GM06990 (cell line): ENCODE results near the gene ASF1B.

Experiments used
- DNase-seq: peaks from one replicate; pipeline ENCODE4 v3.0.0-alpha.2; 2011; ENCODE audit not compliant: insufficient read length; ENCODE audit errors: extremely low read depth
- H3K27me3 ChIP-seq: replicated peaks from 2 replicates; pipeline ENCODE4 v1.6.0; 2011; ENCODE audit warnings: low read length; ENCODE audit not compliant: control insufficient read depth, insufficient read depth
- H3K36me3 ChIP-seq: 2 replicates; pipeline ENCODE4 v1.5.1; 2011; ENCODE audit warnings: low read length; ENCODE audit not compliant: control insufficient read depth, insufficient read depth
- H3K4me3 ChIP-seq: replicated peaks from 2 replicates; pipeline ENCODE4 v1.5.1; 2011; ENCODE audit warnings: low read depth, mild to moderate bottlenecking, control low read depth, low read length
- TF ChIP-seq, protein P1 (sequence below): IDR thresholded peaks from 2 replicates; pipeline ENCODE4 v1.5.1; 2011; ENCODE audit warnings: low read length, control low read depth, mild to moderate bottlenecking, inconsistent platforms; ENCODE audit not compliant: insufficient read depth, poor library complexity, severe bottlenecking

The ASF1B gene

DNA sequence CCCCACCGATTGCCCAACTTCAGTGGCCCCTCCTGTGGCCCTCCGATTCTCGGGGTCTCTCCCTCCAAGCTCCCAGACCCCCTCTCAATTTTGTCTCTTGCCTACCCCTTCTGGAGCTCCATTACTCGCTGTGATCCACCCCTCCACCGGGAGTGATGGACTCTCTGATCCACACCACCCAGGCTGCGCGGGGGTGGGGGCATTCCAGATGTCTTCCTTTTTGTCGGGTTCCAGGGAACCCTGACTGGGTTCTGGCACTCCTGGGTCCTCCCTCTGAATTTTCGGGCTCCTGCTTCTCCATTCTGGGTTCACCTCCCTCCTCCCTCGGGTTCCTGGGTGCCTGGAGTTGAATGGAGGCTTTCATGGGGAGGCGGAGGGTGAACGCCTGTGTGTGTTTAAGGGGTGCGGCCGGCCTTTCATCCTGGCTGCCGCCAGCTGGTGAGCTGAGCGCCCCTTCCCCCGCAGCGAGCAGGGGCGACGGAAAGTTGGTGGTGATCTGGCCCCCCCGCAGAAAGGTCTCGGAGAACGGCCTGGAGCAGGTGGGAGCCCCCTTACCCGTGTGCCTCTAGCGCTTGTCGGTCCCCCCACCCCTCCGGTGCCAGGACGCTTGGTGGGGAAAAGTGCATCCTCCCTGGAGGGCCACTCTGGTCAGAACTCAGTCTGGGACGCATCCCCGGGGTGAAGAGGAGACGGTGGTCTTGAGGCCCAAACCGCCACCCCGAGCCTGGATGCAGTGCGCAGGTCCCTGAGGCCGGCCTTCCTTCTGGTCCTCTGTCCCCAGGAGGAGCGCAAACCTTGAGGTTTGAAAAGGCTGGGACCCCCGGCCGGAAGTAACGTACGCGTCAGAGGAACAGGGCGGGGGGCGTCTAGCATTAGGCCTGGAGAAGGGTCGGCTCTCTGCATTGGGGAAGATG is 62.2 kb downstream of the ASF1B start:
- DNase-seq: no peak
- H3K4me3 ChIP-seq: peak overlapping the region; percentile 45

DNA sequence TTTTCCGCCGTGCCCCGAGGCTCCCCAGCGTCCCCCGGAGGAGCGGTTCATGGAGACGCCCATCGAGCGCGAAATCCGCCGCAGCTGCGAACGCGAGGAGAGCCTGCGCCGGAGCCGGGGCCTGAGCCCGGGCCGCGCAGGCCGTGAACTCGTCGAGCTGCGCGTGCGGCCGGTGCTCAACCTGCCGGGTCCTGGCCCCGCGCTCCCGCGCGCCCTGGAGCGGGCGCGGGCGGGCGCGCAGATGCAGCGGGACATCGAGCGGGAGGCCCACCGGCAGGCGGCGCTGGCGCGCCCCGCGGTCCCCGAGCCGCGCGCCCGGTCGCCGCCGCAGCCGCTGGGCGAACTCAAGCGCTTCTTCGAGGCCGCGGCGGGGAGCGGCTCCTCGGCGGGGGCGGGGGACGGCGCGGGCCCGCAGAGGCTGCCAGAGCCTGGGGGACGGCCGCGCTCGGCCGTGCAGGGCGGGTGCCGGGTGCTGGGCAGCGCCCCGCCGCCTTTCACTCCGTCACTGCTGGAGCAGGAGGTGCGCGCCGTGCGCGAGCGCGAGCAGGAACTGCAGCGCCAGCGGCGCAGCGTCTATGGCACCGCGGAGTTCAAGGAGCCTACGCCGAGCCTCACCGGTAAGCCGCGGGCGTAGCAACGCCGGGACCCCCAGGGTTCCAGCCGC is 63.0 kb downstream of the ASF1B start:
- Histone ChIP-seq H3K4me3 (peak overlapping the region; percentile 55), H3K36me3 (no peaks in the 10 kb centered on the region)
- DNase-seq: peak; percentile 85

More for the DNA sequence above, 62.2 kb downstream of the ASF1B start:
- no peaks in the 10 kb centered on the region; the same call in 1 of the 2 replicates for H3K27me3 ChIP-seq
- H3K36me3 ChIP-seq: no peaks in the 10 kb centered on the region
- TF ChIP-seq, protein P1, sequence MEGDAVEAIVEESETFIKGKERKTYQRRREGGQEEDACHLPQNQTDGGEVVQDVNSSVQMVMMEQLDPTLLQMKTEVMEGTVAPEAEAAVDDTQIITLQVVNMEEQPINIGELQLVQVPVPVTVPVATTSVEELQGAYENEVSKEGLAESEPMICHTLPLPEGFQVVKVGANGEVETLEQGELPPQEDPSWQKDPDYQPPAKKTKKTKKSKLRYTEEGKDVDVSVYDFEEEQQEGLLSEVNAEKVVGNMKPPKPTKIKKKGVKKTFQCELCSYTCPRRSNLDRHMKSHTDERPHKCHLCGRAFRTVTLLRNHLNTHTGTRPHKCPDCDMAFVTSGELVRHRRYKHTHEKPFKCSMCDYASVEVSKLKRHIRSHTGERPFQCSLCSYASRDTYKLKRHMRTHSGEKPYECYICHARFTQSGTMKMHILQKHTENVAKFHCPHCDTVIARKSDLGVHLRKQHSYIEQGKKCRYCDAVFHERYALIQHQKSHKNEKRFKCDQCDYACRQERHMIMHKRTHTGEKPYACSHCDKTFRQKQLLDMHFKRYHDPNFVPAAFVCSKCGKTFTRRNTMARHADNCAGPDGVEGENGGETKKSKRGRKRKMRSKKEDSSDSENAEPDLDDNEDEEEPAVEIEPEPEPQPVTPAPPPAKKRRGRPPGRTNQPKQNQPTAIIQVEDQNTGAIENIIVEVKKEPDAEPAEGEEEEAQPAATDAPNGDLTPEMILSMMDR: no peak

DNA sequence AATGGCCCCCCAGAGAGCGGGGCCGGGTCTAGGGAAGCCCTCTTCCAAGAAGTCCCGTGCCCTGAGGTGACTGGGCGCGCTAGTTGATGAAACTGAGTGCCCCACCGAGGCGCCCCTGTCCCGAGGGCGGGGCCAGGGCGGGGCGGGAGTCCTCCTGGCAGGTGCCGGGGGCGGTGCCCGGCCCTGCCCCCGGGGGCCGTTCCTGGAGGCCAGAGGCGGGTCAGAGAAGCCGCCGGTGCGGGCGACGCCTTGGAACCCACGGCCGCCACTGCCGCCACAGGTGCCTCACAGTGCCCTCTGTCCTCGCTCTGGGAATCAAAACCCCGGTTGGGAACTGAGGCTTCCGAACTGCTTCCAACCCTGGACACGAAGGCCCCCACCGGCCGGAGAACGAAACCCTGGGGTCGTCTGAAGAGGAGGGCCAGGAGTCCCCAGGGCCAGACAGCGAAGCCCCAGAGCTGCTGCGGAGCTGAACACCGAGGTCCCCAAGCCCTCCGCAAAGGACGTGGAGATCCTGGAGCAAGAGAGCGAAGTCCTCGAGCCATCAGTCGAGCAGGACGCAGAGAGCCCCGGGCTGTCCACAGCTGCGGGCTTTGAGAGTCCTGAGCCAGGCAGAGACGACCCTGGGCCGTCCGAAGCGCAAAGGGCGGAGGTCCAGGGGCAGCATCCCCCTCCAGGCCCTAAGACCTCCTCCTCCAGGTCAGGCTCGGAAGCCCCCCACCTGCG is 63.7 kb downstream of the ASF1B start, which contains the start of gene MISP3:
Gene MISP3, plus strand, starts transcription at position 252 of the 726 bp plus-strand sequence. CDS start 524 bp downstream, outside the sequence.
- H3K27me3 ChIP-seq: no peaks in the 10 kb centered on the region; the same call in 1 of the 2 replicates
- DNase-seq: peak; percentile 49
- TF ChIP-seq, protein P1: no peak
- peak within 1 kb of the TSS; percentile 55 for H3K4me3 ChIP-seq
- H3K36me3 ChIP-seq: no peaks in the 10 kb centered on the region

More for the DNA sequence above, 63.0 kb downstream of the ASF1B start:
- H3K27me3 ChIP-seq: no peaks in the 10 kb centered on the region; the same call in 1 of the 2 replicates
- TF ChIP-seq, protein P1: no peak

DNA sequence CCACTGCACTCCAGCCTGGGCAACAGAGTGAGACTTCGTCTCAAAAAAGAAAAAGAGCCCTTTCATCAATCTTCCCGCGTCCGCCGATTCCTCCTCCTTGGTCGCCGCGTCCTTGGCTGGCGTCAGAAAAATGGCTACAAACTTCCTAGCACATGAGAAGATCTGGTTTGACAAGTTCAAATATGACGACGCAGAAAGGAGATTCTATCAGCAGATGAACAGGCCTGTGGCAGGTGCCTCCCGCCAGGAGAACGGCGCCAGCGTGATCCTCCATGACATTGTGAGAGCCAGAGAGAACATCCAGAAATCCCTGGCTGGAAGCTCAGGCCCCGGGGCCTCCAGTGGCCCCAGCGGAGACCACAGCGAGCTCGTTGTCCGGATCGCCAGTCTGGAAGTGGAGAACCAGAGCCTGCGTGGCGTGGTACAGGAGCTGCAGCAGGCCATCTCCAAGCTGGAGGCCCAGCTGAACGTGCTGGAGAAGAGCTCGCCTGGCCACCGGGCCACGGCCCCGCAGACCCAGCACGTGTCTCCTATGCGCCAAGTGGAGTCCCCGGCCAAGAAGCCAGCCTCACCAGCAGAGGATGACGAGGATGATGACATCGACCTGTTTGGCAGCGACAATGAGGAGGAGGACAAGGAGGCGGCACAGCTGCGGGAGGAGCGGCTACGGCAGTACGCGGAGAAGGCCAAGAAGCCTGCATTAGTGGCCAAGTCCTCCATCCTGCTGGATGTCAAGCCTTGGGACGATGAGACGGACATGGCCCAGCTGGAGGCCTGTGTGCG is 65.9 kb downstream of the ASF1B start:
- Histone ChIP-seq H3K4me3 (no peak overlapping the region), H3K27me3 (no peaks in the 10 kb centered on the region; the same call in 1 of the 2 replicates), H3K36me3 (no peaks in the 10 kb centered on the region)
- TF ChIP-seq, protein P1: no peak
- DNase-seq: no peak
